ENCODE data around the gene FBF1.

GRCh38 chr17:75980188-75981018 lies 39.6 kb upstream of the FBF1 start:
- TF ChIP-seq CTCF (IDR thresholded peaks at IDR 0.05): no peak
- no peak for TF ChIP-seq POLR2A (IDR thresholded peaks at IDR 0.05)
